Activated T-helper 1 cell treated with anti-CD3 and anti-CD28 coated beads, Interleukin-12 subunit alpha, Interleukin-12 subunit beta, Interleukin-2, Interleukin-4 antibody, amounts not matched to agents 30 ng/mL and 10 ng/mL and 1 ng/mL, durations not matched to agents 14 hours and 24 hours and 36 hours (primary cell): ENCODE data around the gene CCDC73. TPM values are rescaled to one million over a fixed set of nuclear protein-coding genes. Genes with fewer than 3 reads are reported as not detected.
"Not testable (repeated sequence)": the region's sequence is repeated elsewhere in the genome, so short reads cannot be mapped to it uniquely, and the experiment has no call there.

Experiments used
- DNase-seq: peaks from one replicate; pipeline ENCODE4 v3.0.0; 2021; ENCODE audit warnings: low spot score
- H3K27ac Mint-ChIP-seq: one replicate; pipeline ENCODE4 v1.8.0; 2021; ENCODE audit warnings: mild to moderate bottlenecking, mixed read lengths
- H3K27me3 Mint-ChIP-seq: one replicate; pipeline ENCODE4 v1.8.0; 2022; ENCODE audit warnings: mild to moderate bottlenecking, moderate library complexity, mixed read lengths; ENCODE audit not compliant: insufficient read depth
- H3K36me3 Mint-ChIP-seq: one replicate; pipeline ENCODE4 v1.8.0; 2021; ENCODE audit warnings: low read depth, mixed read lengths
- H3K4me1 Mint-ChIP-seq: one replicate; pipeline ENCODE4 v1.8.0; 2021; ENCODE audit warnings: low read depth, mixed read lengths
- H3K4me3 Mint-ChIP-seq: one replicate; pipeline ENCODE4 v1.8.0; 2021; ENCODE audit warnings: mild to moderate bottlenecking, moderate library complexity, mixed read lengths
- H3K9me3 Mint-ChIP-seq: one replicate; pipeline ENCODE4 v1.8.0; 2021; ENCODE audit warnings: mixed read lengths
- intact Hi-C: fragments of 100-400 bp; cut with micrococcal nuclease; formaldehyde crosslinking; loops from one replicate; pipeline ENCODE4 v1.15.1; 2024
- total RNA-seq: library from RNA; stranded (reverse); gene quantifications from 2 replicates; pipeline ENCODE4 v1.2.3, GENCODE V29; 2022

Gene CCDC73
- total RNA-seq, 1 donor from 2014 or later = 0.05 TPM

- intact Hi-C loops = no loop called here
- H3K36me3 Mint-ChIP-seq = no peaks in the 10 kb centered on the region
- H3K4me1 Mint-ChIP-seq = no peaks in the 10 kb centered on the region
- H3K27ac Mint-ChIP-seq = no peak overlapping the region
- peaks cover 4% of the 10 kb centered on the region for H3K27me3 Mint-ChIP-seq
- H3K9me3 Mint-ChIP-seq = peaks cover 4% of the 10 kb centered on the region
- DNase-seq = no peak
- no peak overlapping the region for H3K4me3 Mint-ChIP-seq
These were observed 64.5 kb downstream of the CCDC73 start for GRCh38 chr11:32729976-32730375.

GRCh38 chr11:32723332-32723731, 71.1 kb downstream of the CCDC73 start:
- peaks cover 11% of the 10 kb centered on the region for H3K27me3 Mint-ChIP-seq
- H3K27ac Mint-ChIP-seq = no peak overlapping the region
- no peak for DNase-seq
- no peaks in the 10 kb centered on the region for H3K36me3 Mint-ChIP-seq
- H3K4me1 Mint-ChIP-seq = no peaks in the 10 kb centered on the region
- no peaks in the 10 kb centered on the region for H3K9me3 Mint-ChIP-seq
- H3K4me3 Mint-ChIP-seq = no peak overlapping the region
- intact Hi-C loops = no loop called here

GRCh38 chr11:32722255-32722654, 72.2 kb downstream of the CCDC73 start:
- Mint-ChIP-seq H3K4me1 (no peaks in the 10 kb centered on the region), H3K4me3 (no peak overlapping the region), H3K9me3 (no peaks in the 10 kb centered on the region), H3K27me3 (peaks cover 13% of the 10 kb centered on the region), H3K36me3 (no peaks in the 10 kb centered on the region), H3K27ac (no peak overlapping the region)
- DNase-seq = no peak
- intact Hi-C loops = no loop called here

GRCh38 chr11:32713496-32713895, 81.0 kb downstream of the CCDC73 start:
- DNase-seq = no peak
- no peak overlapping the region for H3K27ac Mint-ChIP-seq
- H3K27me3 Mint-ChIP-seq = peaks cover 7% of the 10 kb centered on the region
- no peak overlapping the region for H3K4me3 Mint-ChIP-seq
- H3K9me3 Mint-ChIP-seq = no peaks in the 10 kb centered on the region
- H3K4me1 Mint-ChIP-seq = no peaks in the 10 kb centered on the region
- H3K36me3 Mint-ChIP-seq = no peaks in the 10 kb centered on the region
- intact Hi-C loops = loop anchor here (1.0 kb wide), 1 partner anchor 80 kb away; no protein-coding TSS in a partner anchor

GRCh38 chr11:32708978-32709377, 85.5 kb downstream of the CCDC73 start:
- H3K4me1 Mint-ChIP-seq, intact Hi-C loops, H3K36me3 Mint-ChIP-seq, DNase-seq, H3K27ac Mint-ChIP-seq, H3K9me3 Mint-ChIP-seq, H3K4me3 Mint-ChIP-seq, H3K27me3 Mint-ChIP-seq: not testable (repeated sequence)

- Mint-ChIP-seq H3K27ac (no peak overlapping the region), H3K4me1 (no peaks in the 10 kb centered on the region), H3K9me3 (no peaks in the 10 kb centered on the region), H3K36me3 (no peaks in the 10 kb centered on the region), H3K4me3 (no peak overlapping the region), H3K27me3 (peaks cover 3% of the 10 kb centered on the region)
- intact Hi-C loops = no loop called here
- DNase-seq = no peak
These were observed 87.3 kb downstream of the CCDC73 start for GRCh38 chr11:32706985-32707741.

GRCh38 chr11:32705309-32706033, 89.0 kb downstream of the CCDC73 start:
- no peak for DNase-seq
- intact Hi-C loops = no loop called here
- no peaks in the 10 kb centered on the region for H3K4me1 Mint-ChIP-seq
- no peaks in the 10 kb centered on the region for H3K36me3 Mint-ChIP-seq
- no peak overlapping the region for H3K27ac Mint-ChIP-seq
- H3K27me3 Mint-ChIP-seq = peaks cover 4% of the 10 kb centered on the region
- no peaks in the 10 kb centered on the region for H3K9me3 Mint-ChIP-seq
- no peak overlapping the region for H3K4me3 Mint-ChIP-seq

- H3K9me3 Mint-ChIP-seq = no peaks in the 10 kb centered on the region
- peaks cover 4% of the 10 kb centered on the region for H3K27me3 Mint-ChIP-seq
- H3K36me3 Mint-ChIP-seq = no peaks in the 10 kb centered on the region
- H3K27ac Mint-ChIP-seq = no peak overlapping the region
- H3K4me3 Mint-ChIP-seq = no peak overlapping the region
- intact Hi-C loops = no loop called here
- DNase-seq = no peak
- no peaks in the 10 kb centered on the region for H3K4me1 Mint-ChIP-seq
These were observed 89.7 kb downstream of the CCDC73 start for GRCh38 chr11:32704775-32705174.

GRCh38 chr11:32704261-32704660, 90.2 kb downstream of the CCDC73 start:
- no peak for DNase-seq
- no peak overlapping the region for H3K27ac Mint-ChIP-seq
- peaks cover 6% of the 10 kb centered on the region for H3K27me3 Mint-ChIP-seq
- no peaks in the 10 kb centered on the region for H3K36me3 Mint-ChIP-seq
- no peaks in the 10 kb centered on the region for H3K9me3 Mint-ChIP-seq
- H3K4me1 Mint-ChIP-seq = no peaks in the 10 kb centered on the region
- intact Hi-C loops = no loop called here
- H3K4me3 Mint-ChIP-seq = no peak overlapping the region

- H3K9me3 Mint-ChIP-seq = no peaks in the 10 kb centered on the region
- H3K36me3 Mint-ChIP-seq = no peaks in the 10 kb centered on the region
- intact Hi-C loops = no loop called here
These were observed 92.8 kb downstream of the CCDC73 start for GRCh38 chr11:32701616-32702015.

GRCh38 chr11:32698579-32698978, 95.9 kb downstream of the CCDC73 start:
- H3K27ac Mint-ChIP-seq = no peak overlapping the region
- H3K4me3 Mint-ChIP-seq = no peak overlapping the region
- no peaks in the 10 kb centered on the region for H3K9me3 Mint-ChIP-seq
- no peak for DNase-seq
- peaks cover 3% of the 10 kb centered on the region for H3K27me3 Mint-ChIP-seq
- H3K36me3 Mint-ChIP-seq = no peaks in the 10 kb centered on the region
- intact Hi-C loops = no loop called here
- H3K4me1 Mint-ChIP-seq = no peaks in the 10 kb centered on the region

More at GRCh38 chr11:32701616-32702015, 92.8 kb downstream of the CCDC73 start:
- H3K27me3 Mint-ChIP-seq = peaks cover 3% of the 10 kb centered on the region
- H3K27ac Mint-ChIP-seq = no peak overlapping the region
- H3K4me1 Mint-ChIP-seq = no peaks in the 10 kb centered on the region
- no peak for DNase-seq
- H3K4me3 Mint-ChIP-seq = no peak overlapping the region

- Mint-ChIP-seq H3K36me3 (no peaks in the 10 kb centered on the region), H3K27ac (no peak overlapping the region), H3K4me3 (no peak overlapping the region), H3K27me3 (no peaks in the 10 kb centered on the region), H3K4me1 (no peaks in the 10 kb centered on the region), H3K9me3 (no peaks in the 10 kb centered on the region)
- DNase-seq = no peak
- intact Hi-C loops = no loop called here
These were observed 123.4 kb downstream of the CCDC73 start for GRCh38 chr11:32671051-32671450.

GRCh38 chr11:32659672-32660071, 134.8 kb downstream of the CCDC73 start:
- Mint-ChIP-seq H3K36me3 (no peaks in the 10 kb centered on the region), H3K27ac (no peak overlapping the region), H3K4me1 (peaks cover 14% of the 10 kb centered on the region), H3K27me3 (no peaks in the 10 kb centered on the region), H3K4me3 (no peak overlapping the region), H3K9me3 (peaks cover 4% of the 10 kb centered on the region)
- intact Hi-C loops = no loop called here
- DNase-seq = no peak
